ENCODE results near the gene GSTT4.
"Not testable (repeated sequence)": the region's sequence is repeated elsewhere in the genome, so short reads cannot be mapped to it uniquely, and the experiment has no call there.

GRCh38 chr22:23954193-23954990 is 50.9 kb downstream of the GSTT4 start:
- not testable (repeated sequence) for TF ChIP-seq POLR2A, CTCF, POLR2AphosphoS5, EP300 (IDR thresholded peaks at IDR 0.05)

All from stomach (tissue), 4 donors.